GM19238 (cell line): Measurements from ENCODE around the gene TROAP.
"Not testable (repeated sequence)": the region's sequence is repeated elsewhere in the genome, so short reads cannot be mapped to it uniquely, and the experiment has no call there.

Experiments used
- DNase-seq: peaks from one replicate; pipeline ENCODE4 v3.0.0; 2011; ENCODE audit warnings: low spot score; ENCODE audit not compliant: insufficient read length

The TROAP gene

GRCh38 chr12:49295082-49295936 lies 27.7 kb upstream of the TROAP start, which contains the start of gene PRPH:
Gene PRPH (plus strand): TSS chr12:49295147. CDS start chr12:49295201, 54 bp downstream.
- DNase-seq: no peak

GRCh38 chr12:49296034-49296835 lies 26.8 kb upstream of the TROAP start:
- peak; percentile 79 for DNase-seq

- no peak for DNase-seq
These were observed 26.0 kb upstream of the TROAP start for GRCh38 chr12:49296836-49297694.

DNA sequence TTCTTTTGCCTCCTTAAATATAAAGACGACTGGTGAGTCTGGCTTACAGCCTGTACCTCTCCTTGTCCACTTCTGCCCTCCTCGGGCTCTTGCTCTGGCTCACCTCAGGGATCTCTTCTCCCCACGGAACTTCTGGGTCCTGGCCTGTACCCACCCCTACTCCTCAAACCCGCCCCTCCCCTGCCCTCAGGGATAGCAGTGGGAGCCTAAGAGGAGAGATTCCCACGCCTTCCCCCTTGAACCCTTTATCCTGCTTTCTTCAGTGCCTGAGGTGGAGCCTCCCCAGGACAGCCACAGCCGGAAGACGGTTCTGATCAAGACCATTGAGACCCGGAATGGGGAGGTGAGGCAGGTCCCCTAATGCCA lies 25.4 kb upstream of the TROAP start:
- DNase-seq: no peak

DNA sequence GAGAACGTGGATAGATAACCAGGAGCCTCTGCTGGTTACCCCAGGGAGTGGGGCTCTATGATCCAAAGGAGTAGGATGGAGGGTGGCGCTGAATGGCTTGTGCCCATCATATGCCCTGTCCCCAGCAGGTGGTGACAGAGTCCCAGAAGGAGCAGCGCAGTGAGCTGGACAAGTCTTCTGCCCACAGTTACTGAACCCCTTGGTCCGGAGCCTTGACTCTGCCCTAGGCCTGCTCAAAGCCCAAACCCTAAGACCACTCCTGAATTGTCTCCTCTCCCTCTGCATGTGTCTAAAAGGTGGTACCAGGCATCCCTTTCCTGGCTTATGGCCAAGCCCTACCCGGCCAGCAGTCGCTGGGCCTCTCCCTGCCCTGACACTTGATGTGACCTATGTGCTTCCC lies 24.9 kb upstream of the TROAP start:
- DNase-seq: no peak

DNA sequence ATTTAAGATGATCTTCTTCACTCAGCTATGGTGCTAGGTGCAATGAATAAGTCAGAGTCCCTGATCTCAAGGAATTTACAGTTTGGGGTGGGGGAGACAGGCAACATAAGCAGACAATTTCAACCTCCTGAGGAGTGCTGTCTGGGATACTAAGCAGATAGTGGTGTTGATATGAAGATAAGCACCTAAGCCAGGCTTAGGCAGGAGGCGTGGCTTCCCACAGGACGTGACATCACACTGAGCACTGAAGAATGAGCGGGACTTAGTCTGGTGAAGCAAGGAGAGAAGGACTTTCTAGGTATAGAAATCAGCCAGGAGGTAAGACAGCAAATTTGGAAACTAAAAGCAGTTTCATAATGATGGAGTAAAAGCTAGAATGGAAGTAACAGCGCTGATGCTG lies 21.3 kb upstream of the TROAP start:
- no peak for DNase-seq

DNA sequence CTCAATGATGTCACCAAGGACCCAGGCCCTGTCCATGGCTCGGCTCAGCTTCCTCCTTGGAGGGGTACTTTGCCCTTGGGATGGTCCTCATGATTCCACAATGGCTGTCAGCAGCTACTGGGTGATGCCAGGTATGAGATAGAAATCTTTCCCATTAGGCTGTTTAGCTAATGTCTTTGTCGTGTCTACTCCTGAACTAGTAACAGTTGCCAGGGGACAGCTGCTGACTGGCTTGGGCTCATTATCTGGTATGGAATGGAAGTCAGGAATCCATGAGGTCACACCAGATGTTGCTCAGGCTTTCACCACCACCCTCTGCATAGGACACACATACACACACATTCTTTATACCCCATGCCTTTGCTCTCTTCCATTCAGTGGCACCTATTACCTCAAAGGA lies 18.9 kb upstream of the TROAP start:
- DNase-seq: no peak

GRCh38 chr12:49305762-49306510 lies 17.1 kb upstream of the TROAP start:
- DNase-seq: no peak

- no peak for DNase-seq
These were observed 13.7 kb upstream of the TROAP start for GRCh38 chr12:49309386-49309785.

GRCh38 chr12:49310451-49311000 lies 12.5 kb upstream of the TROAP start:
- not testable (repeated sequence) for DNase-seq

- DNase-seq: no peak
These were observed 8.2 kb upstream of the TROAP start for GRCh38 chr12:49314811-49315210.

DNA sequence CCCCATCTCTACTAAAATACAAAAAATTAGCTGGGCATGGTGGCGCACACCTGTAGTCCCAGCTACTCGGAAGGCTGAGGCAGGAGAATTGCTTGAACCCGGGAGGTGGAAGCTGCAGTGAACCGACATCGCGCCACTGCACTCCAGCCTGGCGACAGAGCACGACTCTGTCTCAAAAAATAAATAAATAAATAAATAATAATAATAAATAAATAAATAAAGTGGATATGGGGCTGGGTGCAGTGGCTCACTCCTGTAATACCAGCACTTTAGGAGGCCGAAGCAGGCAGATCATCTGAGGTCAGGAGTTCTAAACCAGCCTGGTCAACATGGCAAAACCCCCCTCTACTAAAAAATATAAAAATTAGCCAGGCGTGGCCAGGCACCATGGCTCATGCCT lies 5.9 kb upstream of the TROAP start:
- DNase-seq: not testable (repeated sequence)

DNA sequence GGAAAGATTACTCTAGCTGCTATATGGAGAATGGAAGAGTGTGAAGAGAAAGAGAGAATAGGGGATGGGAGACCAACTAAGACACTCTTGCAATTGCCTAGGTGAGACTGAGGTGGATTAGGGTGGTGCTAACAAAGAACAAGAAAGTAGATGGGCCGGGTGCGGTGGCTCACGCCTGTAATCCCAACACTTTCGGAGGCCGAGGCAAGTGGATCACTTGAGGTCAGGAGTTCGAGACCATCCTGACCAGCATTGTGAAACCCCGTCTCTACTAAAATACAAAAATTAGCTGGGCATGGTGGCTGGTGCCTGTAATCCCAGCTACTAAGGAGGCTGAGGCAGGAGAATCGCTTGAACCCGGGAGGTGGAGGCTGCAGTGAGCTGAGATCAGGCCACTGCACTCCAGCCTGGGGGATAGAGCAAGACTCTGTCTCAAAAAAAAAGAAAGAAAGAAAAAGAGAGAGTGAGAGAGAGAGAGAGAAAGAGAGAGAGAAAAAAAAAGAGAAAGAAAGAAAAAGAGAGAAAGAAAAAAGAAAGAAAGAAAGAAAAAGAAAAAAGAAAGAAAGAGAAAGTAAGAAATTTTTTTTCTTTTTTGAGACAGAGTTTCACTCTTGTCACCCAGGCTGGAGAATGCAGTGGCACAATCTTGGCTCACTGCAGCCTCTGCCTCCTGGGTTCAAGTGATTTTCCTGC lies 2.5 kb upstream of the TROAP start:
- DNase-seq: not testable (repeated sequence)

GRCh38 chr12:49322367-49322707 lies 718 bp upstream of the TROAP start:
- DNase-seq: no peak

GRCh38 chr12:49323524-49324097 lies 556 bp downstream of the TROAP start:
- no peak for DNase-seq

GRCh38 chr12:49325606-49326005 lies 2.6 kb downstream of the TROAP start:
- no peak for DNase-seq

DNA sequence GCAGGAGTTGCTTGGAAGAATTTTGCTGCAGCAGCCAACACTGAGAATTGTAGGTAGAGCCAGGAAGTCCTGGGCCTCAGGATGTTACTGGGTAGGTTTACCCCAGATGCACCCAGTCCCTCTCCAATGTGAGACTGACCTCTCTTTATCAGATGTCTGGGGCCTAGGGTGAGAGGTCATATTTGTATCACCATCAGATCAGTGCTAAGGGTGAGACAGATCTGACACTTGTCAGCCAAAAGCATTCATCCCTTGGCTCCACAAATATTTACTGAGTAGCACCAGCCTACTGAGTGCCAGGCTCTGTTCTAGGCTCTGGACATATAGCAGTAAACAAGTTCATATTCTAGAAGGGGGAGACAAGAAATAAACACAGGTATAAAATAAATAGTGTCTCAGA lies 4.3 kb downstream of the TROAP start:
- DNase-seq: no peak

- no peak for DNase-seq
These were observed 4.8 kb downstream of the TROAP start for GRCh38 chr12:49327887-49328286.

GRCh38 chr12:49328816-49329215 lies 5.8 kb downstream of the TROAP start:
- no peak for DNase-seq
